Measurements from ENCODE around the gene CIAO2B. TPM values are rescaled to one million over a fixed set of nuclear protein-coding genes. Genes with fewer than 3 reads are reported as not detected.
"Not testable (repeated sequence)": the region's sequence is repeated elsewhere in the genome, so short reads cannot be mapped to it uniquely, and the experiment has no call there.

Gene CIAO2B
- polyA plus RNA-seq, 1 experiment, result 131 TPM

DNA sequence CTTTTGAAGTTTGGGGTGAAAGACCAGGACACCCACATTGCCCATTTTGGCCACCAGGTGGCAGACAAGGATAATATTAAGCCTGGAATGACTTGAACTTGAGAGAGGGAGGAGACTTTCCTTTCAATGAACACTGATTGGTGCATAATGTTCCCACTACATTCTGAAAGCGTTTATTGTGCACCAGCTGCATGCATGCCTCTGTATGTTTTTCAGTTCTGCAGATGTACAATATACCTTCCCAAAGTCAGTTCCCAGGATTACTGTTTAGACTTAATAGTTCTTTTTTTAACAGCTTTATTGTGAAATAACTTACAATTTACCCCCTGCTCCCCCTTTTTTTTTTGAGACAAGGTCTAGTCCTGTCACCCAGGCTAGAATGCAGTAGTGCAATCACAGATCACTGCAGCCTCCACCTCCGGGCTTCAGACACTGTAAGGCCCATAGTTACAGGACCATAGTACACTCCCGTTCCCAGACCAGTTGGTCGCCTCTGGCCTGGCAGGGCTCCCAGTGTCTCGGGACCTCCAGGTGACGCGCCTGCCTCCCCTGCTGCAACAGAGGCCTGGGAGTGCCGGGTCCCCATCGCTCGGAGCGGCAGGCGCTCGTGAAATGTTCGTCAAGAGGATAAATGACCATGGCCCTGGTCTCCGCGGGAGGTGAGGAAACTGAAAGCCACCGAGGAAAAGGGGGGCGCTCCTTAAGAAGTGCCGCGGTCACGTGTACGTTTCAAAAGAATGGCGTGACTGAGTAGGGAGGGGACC lies 13.3 kb upstream of the CIAO2B start:
- H3K27me3 ChIP-seq (ENCODE audit: control insufficient read depth, insufficient read depth, low read length), result peaks cover 17% of the 10 kb centered on the region
- ChIA-PET POLR2A (interaction anchor here (0.7 kb wide), 1 partner anchor 227 kb away, joined by 3 read pairs; no protein-coding TSS in a partner anchor), CTCF (interaction anchor here (0.7 to 2.8 kb wide), 5 partner anchors 11 to 237 kb away, joined by 3 to 13 read pairs (median 4); no protein-coding TSS in a partner anchor)
- no peak overlapping the region for H3K27ac ChIP-seq (ENCODE audit: low read depth, low read length)
- H3K9me3 ChIP-seq (ENCODE audit: control insufficient read depth, insufficient read depth, low read length), result peaks cover 5% of the 10 kb centered on the region; the same call in 1 of the 2 replicates
- TF ChIP-seq CTCF (IDR thresholded peaks at IDR 0.05; ENCODE audit: low read depth, low read length), result peak; percentile 88
- peak overlapping the region; percentile 60 for H3K4me3 ChIP-seq (ENCODE audit: low read depth, low read length)
- DNase-seq (ENCODE audit: low read depth, low spot score), result peak; percentile 63

GRCh38 chr16:66946974-66947301 lies 12.7 kb upstream of the CIAO2B start:
- peaks cover 4% of the 10 kb centered on the region; the same call in 1 of the 2 replicates for H3K9me3 ChIP-seq (ENCODE audit: control insufficient read depth, insufficient read depth, low read length)
- no peak for DNase-seq (ENCODE audit: low read depth, low spot score)
- ChIA-PET CTCF (interaction anchor here (1.0 to 2.8 kb wide), 4 partner anchors 10 to 55 kb away, joined by 3 to 13 read pairs (median 4); no protein-coding TSS in a partner anchor), POLR2A (interaction anchor here (0.7 kb wide), 1 partner anchor 228 kb away, joined by 3 read pairs; no protein-coding TSS in a partner anchor)
- H3K4me3 ChIP-seq (ENCODE audit: low read depth, low read length), result no peak overlapping the region
- no peak overlapping the region for H3K27ac ChIP-seq (ENCODE audit: low read depth, low read length)
- H3K27me3 ChIP-seq (ENCODE audit: control insufficient read depth, insufficient read depth, low read length), result peaks cover 17% of the 10 kb centered on the region
- TF ChIP-seq CTCF (IDR thresholded peaks at IDR 0.05; ENCODE audit: low read depth, low read length), result no peak

GRCh38 chr16:66946541-66946940 lies 12.3 kb upstream of the CIAO2B start:
- no peak overlapping the region for H3K27ac ChIP-seq (ENCODE audit: low read depth, low read length)
- no peak overlapping the region for H3K4me3 ChIP-seq (ENCODE audit: low read depth, low read length)
- ChIA-PET CTCF (interaction anchor here (0.6 to 2.8 kb wide), 4 partner anchors 10 to 205 kb away, joined by 3 to 13 read pairs (median 6); no protein-coding TSS in a partner anchor), POLR2A (interaction anchor here (0.8 kb wide), 1 partner anchor 195 kb away, joined by 3 read pairs; no protein-coding TSS in a partner anchor)
- no peak for TF ChIP-seq CTCF (IDR thresholded peaks at IDR 0.05; ENCODE audit: low read depth, low read length)
- no peak for DNase-seq (ENCODE audit: low read depth, low spot score)
- H3K9me3 ChIP-seq (ENCODE audit: control insufficient read depth, insufficient read depth, low read length), result peaks cover 3% of the 10 kb centered on the region; the same call in 1 of the 2 replicates
- H3K27me3 ChIP-seq (ENCODE audit: control insufficient read depth, insufficient read depth, low read length), result peaks cover 17% of the 10 kb centered on the region

- Histone ChIP-seq H3K27ac (ENCODE audit: low read depth, low read length) (no peak overlapping the region), H3K9me3 (ENCODE audit: control insufficient read depth, insufficient read depth, low read length) (peaks cover under 1% of the 10 kb centered on the region; the same call in 1 of the 2 replicates), H3K27me3 (ENCODE audit: control insufficient read depth, insufficient read depth, low read length) (peaks cover 17% of the 10 kb centered on the region), H3K4me3 (ENCODE audit: low read depth, low read length) (no peak overlapping the region)
- ChIA-PET POLR2A (interaction anchor here (0.6 to 0.8 kb wide), 2 partner anchors 19 to 196 kb away, joined by 3 read pairs; no protein-coding TSS in a partner anchor), CTCF (interaction anchor here (0.6 to 2.8 kb wide), 3 partner anchors 14 to 204 kb away, joined by 3 to 13 read pairs (median 7); no protein-coding TSS in a partner anchor)
- no peak for TF ChIP-seq CTCF (IDR thresholded peaks at IDR 0.05; ENCODE audit: low read depth, low read length)
- DNase-seq (ENCODE audit: low read depth, low spot score), result no peak
Observed at GRCh38 chr16:66945939-66946338, 11.7 kb upstream of the CIAO2B start.

DNA sequence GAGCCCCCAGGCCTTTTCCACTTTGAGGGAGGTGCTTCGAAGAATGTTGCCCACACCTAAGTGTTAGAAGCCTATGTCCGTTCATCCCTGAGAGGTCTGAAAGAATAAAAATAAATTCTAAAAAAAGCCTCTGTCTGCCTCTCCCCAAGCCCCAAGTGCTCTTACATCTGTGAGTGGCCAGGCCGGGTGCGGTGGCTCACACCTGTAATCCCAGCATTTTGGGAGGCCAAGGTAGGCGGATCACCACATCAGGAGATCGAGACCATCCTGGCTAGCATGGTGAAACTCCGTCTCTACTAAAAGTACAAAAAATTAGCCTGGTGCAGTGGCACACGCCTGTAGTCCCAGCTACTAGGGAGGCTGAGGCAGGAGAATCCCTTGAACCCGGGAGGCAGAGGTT lies 10.8 kb upstream of the CIAO2B start:
- CTCF ChIA-PET, result interaction anchor here (2.0 to 2.8 kb wide), 2 partner anchors 9 to 50 kb away, joined by 5 to 13 read pairs; no protein-coding TSS in a partner anchor
- DNase-seq (ENCODE audit: low read depth, low spot score), result not testable (repeated sequence)
- peaks cover 13% of the 10 kb centered on the region for H3K27me3 ChIP-seq (ENCODE audit: control insufficient read depth, insufficient read depth, low read length)

More for the DNA sequence above, 10.8 kb upstream of the CIAO2B start:
- not testable (repeated sequence) for H3K4me3 ChIP-seq (ENCODE audit: low read depth, low read length); H3K27ac ChIP-seq (ENCODE audit: low read depth, low read length); H3K9me3 ChIP-seq (ENCODE audit: control insufficient read depth, insufficient read depth, low read length)
- POLR2A ChIA-PET, result interaction anchor here (0.7 kb wide), 1 partner anchor 387 kb away, joined by 3 read pairs; no protein-coding TSS in a partner anchor
